ENCODE measurements around the gene TMEM106A. TPM values are rescaled to one million over a fixed set of nuclear protein-coding genes. Genes with fewer than 3 reads are reported as not detected.

TMEM106A gene
- total and polyA plus RNA-seq, 2 of the 13 experiments (the other 11 are each of a cell fraction or from before 2014, with no cell fraction given), result 16.9 to 35.9 TPM

- Histone ChIP-seq H4K20me1 (ENCODE audit: insufficient read depth, low read length) (no peaks in the 10 kb centered on the region), H3K4me1 (ENCODE audit: insufficient read depth, low read length) (peaks cover 14% of the 10 kb centered on the region; the same call in 1 of the 2 replicates), H3K4me2 (ENCODE audit: low read depth, low read length) (no peak overlapping the region), H3K9me3 (ENCODE audit: low read length) (no peaks in the 10 kb centered on the region), H3K4me3 (replicated peaks in 1 of 3; ENCODE audit: insufficient read depth in 1 of 3, low read depth in 2 of 3, low read length in 3 of 3) (no peak overlapping the region), H3K79me2 (ENCODE audit: insufficient read depth, low read length) (no peaks in the 10 kb centered on the region), H3K27ac (ENCODE audit: extremely low read length, insufficient read depth, low read length) (no peak overlapping the region), H3K27me3 (ENCODE audit: control insufficient read depth in 1 of 2, insufficient read depth in 2 of 2, low read length in 2 of 2) (no peaks in the 10 kb centered on the region), H3K36me3 (replicated peaks in 1 of 2; ENCODE audit: control insufficient read depth in 1 of 2, insufficient read depth in 2 of 2, low read length in 2 of 2) (peaks cover 42 to 80% of the 10 kb centered on the region in 2 experiments), H3K9ac (ENCODE audit: insufficient read depth, low read depth, low read length) (no peak overlapping the region), H2AFZ (ENCODE audit: low read length) (no peak overlapping the region)
- ATAC-seq, result peak; percentile 68
- WGBS (ENCODE audit: low lambda C conversion rate), result 91% methylated on average over 2 of the region's 4 CpGs
- ChIA-PET POLR2A (interaction anchor here (1.3 to 7.4 kb wide), 4 partner anchors 12 to 115 kb away, joined by 5 to 44 read pairs (median 11); partner anchors contain the start of genes NBR1 and TMEM106A), CTCF (ENCODE audit: low intra/inter-chr PET ratio, low total read pairs) (no interaction called here)
- no peak for FAIRE-seq
- BruUV-seq (replicated peaks), result no TSS peak
- DNase-seq (ENCODE audit: low spot score), result no peak
- intact Hi-C loops (cut with micrococcal nuclease; ENCODE audit: unreplicated experiment), result no loop called here
- in situ Hi-C loops (cut with HindIII; ENCODE audit: extremely low pct_ligation_motif_present, low pct_unique_long_range_greater_than_20kb), result no loop called here
- no peak for TF ChIP-seq ZNF460 (CRISPR knock-in tag; IDR thresholded peaks at IDR 0.05; ENCODE audit: borderline replicate concordance)
- TF ChIP-seq CEBPB (IDR thresholded peaks at IDR 0.05; ENCODE audit: borderline replicate concordance, low read depth, low read length), result peak; percentile 41; the same call in 1 of the 2 replicates
- 0 out of 2 replicates have a peak, but pooled peaks have one; percentile 13 for TF ChIP-seq STAG1 (CRISPR knock-in tag; IDR thresholded peaks at IDR 0.05)
- peak; percentile 83 for TF ChIP-seq ATF7 (IDR thresholded peaks at IDR 0.05)
- no peak for TF ChIP-seq ATF7 (CRISPR knock-in tag; IDR thresholded peaks at IDR 0.05)
- TF ChIP-seq CEBPG (CRISPR knock-in tag; IDR thresholded peaks at IDR 0.05), result peak; percentile 42; the same call in 1 of the 2 replicates
- TF ChIP-seq, protein P1, sequence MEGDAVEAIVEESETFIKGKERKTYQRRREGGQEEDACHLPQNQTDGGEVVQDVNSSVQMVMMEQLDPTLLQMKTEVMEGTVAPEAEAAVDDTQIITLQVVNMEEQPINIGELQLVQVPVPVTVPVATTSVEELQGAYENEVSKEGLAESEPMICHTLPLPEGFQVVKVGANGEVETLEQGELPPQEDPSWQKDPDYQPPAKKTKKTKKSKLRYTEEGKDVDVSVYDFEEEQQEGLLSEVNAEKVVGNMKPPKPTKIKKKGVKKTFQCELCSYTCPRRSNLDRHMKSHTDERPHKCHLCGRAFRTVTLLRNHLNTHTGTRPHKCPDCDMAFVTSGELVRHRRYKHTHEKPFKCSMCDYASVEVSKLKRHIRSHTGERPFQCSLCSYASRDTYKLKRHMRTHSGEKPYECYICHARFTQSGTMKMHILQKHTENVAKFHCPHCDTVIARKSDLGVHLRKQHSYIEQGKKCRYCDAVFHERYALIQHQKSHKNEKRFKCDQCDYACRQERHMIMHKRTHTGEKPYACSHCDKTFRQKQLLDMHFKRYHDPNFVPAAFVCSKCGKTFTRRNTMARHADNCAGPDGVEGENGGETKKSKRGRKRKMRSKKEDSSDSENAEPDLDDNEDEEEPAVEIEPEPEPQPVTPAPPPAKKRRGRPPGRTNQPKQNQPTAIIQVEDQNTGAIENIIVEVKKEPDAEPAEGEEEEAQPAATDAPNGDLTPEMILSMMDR (CRISPR knock-in tag; IDR thresholded peaks at IDR 0.05), result peak; percentile 26
- TF ChIP-seq STAT6 (CRISPR knock-in tag; IDR thresholded peaks at IDR 0.05; ENCODE audit: borderline replicate concordance), result no peak
- TF ChIP-seq SSRP1 (CRISPR knock-in tag; IDR thresholded peaks at IDR 0.05), result no peak
- no peak for TF ChIP-seq GABPA (IDR thresholded peaks at IDR 0.05; ENCODE audit: low read depth, low read length)
- no peak for TF ChIP-seq GABPA (CRISPR knock-in tag; IDR thresholded peaks at IDR 0.05; ENCODE audit: low read depth)
- TF ChIP-seq ZNF687 (CRISPR knock-in tag; IDR thresholded peaks at IDR 0.05), result peak; percentile 40
- peak; percentile 88 for TF ChIP-seq ZNF263 (CRISPR knock-in tag; IDR thresholded peaks at IDR 0.05)
- TF ChIP-seq BCL6 (CRISPR knock-in tag; IDR thresholded peaks at IDR 0.05), result 0 out of 2 replicates have a peak, but pooled peaks have one; percentile 16
- peak; percentile 52; the same call in 1 of the 2 replicates for TF ChIP-seq ATF3 (CRISPR knock-in tag; IDR thresholded peaks at IDR 0.05)
- TF ChIP-seq XRCC5 (optimal IDR thresholded peaks at IDR 0.05; ENCODE audit: low read length), result peak; percentile 25
Measured at GRCh38 chr17:43200127-43200526, 11.5 kb upstream of the TMEM106A start.

All from HepG2 (cell line).